Measurements from ENCODE around the gene PSMB7.
"Not testable (repeated sequence)": the region's sequence is repeated elsewhere in the genome, so short reads cannot be mapped to it uniquely, and the experiment has no call there.

Gene PSMB7

DNA sequence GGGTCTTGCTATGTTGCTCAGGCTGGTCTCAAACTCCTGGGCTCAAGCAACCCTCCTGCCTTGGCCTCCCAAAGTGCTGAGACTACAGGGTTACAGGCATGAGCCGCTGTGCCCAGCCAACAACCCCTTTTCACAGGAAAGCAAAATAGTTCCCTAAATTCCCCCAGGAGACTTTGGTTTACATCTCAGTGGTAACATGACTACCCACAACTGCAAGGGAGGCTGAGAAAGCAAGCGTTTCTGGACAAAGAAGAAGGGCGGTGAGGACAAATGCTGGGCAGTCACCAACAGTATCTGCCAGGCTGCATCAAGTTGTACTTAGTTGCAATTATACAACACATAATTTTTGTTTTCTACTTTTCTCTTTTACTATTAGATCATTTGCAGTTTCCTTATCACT is 27.6 kb upstream of the PSMB7 start:
- no peak for DNase-seq

DNA sequence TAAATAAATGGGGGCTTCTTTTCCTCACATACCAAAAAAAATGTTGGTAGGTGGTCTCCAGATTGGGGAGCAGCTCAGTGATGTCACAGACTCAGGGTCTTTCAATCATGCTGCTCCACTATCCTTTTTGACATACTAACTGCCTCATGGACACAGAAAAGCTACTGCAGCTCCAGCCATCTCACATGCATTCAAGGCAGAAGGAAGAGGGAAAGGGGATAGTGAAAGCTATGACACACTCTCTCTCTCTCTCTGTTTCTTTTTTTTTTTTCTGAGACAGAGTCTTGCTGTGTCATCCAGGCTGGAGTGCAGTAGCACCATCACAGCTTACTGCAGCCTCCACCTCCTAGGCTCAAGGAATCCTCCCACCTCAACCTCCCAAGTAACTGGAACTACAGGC is 27.1 kb upstream of the PSMB7 start:
- DNase-seq: no peak

DNA sequence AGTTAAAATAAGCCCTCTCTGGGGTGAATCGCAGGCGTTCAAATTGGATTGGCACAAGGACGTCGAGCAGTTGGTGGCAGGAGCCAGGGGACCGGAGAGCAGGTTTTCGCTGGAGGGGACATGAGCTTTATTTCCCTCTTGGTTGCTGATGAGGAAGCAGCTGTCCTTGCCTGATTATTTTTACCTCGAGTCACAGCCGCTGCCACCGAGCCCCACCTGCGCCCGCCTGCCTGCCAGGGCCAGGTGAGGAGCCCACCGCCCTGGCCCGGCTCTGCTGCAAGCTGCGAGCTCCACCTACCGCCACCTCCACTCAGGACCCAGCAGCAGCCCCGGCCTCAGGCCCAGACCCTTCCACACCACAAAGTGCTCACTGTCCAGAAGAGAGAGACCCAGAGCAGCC is 26.0 kb upstream of the PSMB7 start:
- peak; percentile 72 for DNase-seq

DNA sequence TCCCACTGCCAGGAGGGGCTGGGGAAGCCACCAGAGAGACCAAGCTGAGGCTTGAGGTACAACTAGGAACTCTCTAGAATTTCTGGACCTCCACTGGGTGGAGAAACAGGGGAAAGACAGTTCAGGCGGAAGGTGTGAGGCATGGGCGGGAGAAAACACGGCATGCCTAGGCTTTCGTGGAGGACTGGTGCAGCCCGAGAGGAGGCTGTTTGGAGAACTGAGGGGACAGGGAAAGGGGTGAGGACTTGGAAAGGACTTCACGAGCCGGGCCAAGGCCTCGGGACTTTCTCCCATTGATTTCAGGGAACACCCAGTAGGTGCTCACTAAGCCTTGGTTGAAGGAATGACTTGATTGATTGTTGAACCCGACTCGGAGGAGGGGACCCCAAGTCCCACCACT is 25.5 kb upstream of the PSMB7 start:
- DNase-seq: no peak

DNA sequence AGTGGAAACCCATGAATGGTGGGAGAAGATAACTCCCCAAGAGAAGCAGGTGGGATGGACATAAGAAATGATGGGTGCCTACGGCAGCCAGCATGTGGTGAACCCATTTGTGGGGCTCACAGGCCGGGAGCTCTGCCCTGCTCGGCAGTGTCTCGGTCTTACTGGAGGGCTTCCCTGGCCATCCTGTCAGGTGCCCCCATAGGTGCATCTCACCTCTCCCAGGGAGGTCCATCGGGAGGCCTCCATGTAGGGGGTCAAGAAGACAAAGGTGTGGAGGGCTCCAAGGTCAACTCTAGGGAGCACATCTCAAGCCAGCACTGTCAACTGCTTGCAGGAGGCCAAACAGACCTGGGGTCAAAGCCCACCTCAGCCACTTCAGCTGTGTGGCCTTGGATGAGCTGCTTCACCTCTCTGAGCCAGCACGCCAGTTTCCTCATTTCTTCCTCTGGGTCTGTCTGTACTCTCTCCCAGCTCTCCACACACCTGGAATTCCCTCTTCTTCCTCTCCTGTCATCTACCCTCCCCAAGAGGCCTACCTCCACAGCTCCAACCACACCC is 24.5 kb upstream of the PSMB7 start:
- DNase-seq: no peak

DNA sequence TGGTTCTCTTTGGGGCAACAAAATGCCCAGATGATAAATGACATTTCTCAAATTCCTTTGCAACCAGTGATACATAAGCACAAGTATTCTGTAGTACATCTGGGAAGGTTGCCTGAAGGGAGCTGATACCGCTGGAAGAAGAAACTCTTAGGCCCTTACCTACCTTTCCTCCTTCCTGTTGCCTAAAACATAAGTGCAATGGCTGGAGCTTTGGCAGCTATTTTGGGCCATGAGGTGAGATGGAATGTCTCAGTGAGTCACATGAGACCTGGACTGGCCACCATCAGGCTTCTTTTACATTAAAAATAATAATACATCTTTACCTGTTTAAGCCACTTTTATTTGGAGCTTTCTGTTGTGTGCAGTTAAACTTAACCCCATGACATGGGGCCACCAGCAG is 23.8 kb upstream of the PSMB7 start:
- DNase-seq: no peak

DNA sequence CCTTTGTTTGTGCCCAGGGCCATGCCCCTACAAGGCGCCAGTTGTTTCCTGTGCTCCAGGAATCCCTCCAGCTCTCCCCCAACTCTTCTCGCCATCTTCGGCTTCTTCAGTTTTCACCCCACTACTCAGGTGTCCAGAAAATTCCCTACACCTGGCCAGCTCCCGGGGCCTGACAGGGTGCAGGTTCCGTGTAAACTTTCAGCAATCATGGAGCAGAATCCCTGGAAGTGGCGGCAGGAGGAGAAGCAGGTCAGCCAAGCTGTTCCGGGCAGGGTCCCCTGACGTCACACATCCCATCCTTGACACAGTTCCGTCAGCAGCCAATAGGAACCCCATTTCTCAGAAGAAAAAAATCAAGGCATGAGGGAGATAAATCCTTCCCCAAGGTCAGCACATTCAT is 22.8 kb upstream of the PSMB7 start:
- DNase-seq: no peak

DNA sequence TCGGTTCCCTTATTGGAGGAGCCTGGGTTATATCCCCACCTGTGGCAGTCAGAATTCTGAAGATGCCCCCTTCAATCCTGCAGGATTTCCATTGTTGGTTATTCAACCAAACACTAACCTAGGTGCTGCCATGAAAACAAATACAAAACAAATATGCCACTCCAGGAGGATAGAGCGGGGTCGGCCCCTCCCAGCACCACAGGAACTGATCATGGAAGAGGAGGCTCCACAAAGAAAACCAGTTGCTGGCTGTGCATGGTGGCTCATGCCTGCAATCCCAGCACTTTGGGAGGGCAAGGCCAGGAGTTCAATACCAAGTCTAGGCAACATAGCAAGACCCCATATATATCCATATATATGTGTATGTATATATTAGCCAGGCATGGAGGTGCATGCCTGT is 21.8 kb upstream of the PSMB7 start:
- no peak for DNase-seq

DNA sequence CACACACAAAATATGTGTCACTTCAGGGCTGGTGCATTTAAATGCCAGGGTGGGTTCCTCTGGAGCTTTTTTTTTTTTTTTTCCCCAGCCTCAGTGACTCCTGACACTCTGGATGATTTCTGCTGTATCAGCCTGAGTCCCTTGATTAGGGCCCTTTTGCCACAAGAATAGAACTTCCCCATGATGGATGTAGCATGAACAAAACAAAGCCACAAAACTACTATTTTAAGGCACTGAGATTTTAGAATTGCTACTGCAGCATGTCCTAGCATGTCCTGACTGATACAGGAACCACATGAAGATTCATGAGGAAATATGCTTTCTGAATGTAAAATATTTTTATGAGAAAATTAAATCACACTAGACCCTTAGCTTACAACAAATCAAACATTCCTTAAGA is 21.1 kb upstream of the PSMB7 start:
- DNase-seq: no peak

DNA sequence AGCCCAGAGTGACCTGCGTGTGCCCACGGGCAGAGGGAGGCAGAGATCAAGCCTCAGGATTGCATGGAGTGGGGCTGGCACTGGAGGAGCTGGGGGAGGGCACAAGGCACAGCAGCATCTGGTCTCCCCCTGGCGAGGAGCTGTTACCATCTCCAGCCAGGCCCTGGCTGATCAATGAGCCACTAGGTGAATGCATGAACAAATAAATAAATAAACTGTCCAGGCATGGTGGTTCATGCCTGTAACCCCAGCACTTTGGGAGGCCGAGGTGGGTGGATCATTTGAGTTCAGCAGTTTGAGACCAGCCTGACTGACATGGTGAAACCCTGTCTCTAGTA is 14.3 kb upstream of the PSMB7 start:
- DNase-seq: no peak

DNA sequence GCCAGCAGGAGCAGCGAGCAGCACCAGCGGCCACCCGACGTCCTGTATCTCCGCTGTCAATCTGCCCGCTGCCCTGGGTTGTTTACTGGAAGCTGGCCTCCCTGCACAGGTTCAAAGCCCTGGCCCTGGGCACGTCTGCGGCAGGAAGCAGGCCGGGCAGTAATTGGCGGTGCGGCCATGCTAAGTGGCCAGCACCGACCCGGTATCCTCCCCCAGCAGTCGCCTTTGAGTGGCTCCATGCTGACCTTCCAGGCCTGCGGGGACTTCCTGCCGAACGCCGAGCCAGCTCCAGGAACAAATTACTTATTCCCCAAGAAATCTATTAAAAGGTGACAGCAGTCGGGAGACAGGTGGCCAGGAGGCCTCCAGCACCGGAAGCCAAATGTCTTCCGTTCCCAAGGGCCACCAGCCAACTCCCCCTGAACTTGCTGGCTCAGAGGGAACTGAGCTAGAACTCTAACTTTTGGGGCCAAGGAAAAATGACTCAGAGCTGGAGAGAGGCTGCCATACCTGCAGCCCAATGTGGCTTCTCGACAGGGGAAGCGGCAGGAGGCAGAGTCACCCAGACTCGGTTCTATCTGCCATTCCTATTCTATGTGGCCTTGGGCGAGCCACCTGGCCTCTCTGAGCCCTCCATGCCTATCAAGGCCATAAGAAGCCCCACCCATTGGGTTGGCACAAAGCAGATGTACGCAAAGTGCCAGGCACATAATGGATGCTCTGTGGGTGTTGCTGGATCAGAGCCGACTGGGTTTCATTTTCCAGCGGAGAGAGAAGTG is 13.7 kb upstream of the PSMB7 start:
- DNase-seq: no peak

DNA sequence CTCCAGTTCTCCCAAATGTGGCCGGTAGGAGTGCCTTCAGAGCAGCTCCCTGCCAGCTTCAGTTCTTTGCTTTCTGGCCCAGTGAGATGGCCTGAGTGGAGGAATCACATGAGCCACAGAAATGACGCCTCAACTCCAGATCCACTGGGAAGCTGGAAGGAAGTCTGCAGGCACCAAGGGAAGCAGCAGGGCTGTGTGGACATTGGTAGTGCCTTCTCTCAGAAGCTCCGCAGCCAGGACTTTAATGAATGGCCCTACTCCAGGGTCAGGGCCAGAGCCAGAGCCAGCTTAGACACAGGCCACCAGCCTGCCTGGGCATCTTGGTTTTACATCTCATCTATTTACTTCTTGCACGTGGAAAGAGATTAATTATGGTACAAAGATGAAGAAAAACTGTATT is 12.0 kb upstream of the PSMB7 start:
- DNase-seq: no peak

DNA sequence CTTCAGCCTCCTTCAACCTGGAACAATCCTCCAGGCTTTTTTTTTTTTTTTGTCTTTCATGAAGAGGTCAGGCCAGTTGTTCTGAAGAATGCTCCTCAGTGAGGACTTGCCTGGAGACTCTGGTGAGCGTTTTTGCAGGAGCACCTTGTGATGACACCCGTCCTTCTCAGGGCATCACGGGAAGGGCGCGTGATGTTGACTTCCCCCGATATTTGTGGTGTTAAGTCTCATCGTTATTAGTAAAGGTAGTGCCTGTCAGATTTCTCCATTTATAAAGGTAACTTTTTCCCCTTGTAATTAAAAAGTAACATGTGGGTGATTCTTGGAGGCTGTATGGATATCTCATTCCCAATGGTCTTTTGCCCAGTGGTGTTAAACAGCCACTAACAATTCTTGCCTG is 11.1 kb upstream of the PSMB7 start:
- DNase-seq: no peak

DNA sequence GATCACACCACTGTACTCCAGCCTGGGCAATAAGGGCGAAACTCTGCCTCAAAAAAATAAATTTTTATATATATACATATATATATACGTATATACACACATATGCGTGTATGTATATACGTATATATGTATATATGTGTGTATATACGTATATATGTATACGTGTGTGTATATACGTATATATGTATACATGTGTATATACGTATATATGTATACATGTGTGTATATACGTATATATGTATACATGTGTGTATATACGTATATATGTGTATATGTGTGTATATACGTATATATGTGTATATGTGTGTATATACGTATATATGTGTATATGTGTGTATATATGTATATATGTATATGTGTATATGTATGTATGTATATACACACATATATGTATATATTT is 10.5 kb upstream of the PSMB7 start:
- not testable (repeated sequence) for DNase-seq

DNA sequence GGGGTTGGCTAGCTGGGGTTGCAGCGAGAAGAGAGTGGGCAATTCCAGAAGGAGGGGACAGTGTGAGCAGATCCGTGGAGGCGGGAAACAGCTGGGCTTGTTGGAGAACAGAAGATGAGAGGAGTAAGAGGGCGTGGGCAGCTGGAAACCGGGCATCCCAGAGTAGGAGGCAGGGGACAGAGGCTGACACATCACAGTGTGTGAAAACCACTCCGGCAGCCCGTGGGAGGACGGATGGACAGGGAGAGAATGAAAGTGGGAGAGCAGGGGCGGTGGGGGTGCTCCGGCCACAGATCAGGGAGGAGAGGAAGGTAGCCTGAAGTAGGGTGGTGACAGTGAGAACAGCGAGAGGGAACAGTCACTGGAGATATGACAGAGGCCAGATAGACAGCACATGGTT is 8.3 kb upstream of the PSMB7 start:
- no peak for DNase-seq

DNA sequence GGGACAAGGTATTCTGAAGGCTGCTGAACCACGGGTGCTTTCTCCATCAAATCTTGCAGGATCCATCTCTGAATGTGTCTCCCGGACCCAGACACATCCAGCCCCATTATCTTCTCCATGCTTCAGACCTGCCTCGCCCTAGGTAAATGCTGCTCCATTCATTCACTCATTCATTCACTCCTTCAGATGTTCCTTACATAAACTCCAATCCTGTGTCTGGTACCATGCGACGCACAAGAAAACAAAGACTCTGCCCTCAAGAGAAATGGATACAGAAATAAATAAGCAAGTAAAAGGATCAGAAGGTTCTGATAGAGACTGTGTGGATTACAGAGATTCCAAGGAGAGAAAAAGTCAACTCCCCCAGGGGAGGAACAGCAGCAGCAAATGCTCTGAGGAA is 7.9 kb upstream of the PSMB7 start:
- no peak for DNase-seq

DNA sequence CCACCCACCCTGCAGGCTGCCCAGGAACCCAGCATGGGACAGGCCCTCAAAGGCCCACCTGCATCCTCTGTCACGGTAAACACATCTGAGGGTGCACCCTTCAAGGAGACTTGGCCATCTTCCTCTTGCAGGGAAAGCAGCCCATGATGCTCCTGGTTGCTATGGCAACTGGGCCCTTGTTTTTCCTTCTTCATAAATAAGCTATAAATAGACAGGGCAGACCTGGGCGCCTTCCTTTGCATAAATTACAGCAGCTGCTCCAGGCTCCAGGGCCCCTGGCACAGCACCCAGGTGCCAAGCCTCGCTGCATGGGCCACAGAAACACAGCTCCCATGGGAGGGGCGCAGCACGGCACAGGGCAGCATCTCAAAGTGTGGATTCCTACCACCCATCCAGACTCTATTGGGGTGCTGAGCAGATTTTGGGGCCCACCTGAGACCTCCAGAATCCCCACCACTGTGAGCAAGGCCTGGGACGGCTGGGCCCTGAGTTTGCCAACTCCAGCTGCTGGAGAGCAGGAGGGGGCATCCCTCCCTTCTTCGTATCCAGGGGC is 5.8 kb upstream of the PSMB7 start:
- no peak for DNase-seq

DNA sequence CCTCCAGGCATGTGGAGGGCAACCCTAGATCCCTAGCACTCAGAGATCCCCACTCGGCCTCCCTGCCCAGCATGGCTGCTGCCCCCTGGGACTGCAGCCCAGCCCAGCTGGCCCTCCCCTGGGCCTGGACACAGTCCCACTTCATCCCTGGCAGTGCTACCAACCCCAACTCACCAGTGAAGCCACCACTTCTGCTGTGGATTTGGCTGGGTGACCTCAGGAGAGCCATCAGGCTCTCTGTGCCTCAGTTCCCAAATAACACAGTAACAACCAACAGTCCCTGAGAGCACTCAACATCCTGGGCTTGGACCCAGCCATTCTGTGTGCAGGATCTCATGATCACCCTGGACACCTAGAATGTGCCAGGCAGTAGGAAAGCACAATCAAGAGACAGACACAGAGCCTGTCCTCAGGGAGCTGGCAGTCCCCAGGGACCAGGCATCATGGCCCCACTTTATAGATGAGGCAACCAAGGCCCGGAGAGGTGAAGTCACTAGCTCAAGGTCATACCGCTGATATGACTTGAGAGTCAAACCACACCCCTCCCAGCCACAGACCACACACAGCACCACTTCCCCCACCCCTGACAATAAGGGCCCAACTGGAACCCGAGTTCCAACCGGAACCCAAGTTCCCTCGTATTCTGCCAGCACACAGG is 4.7 kb upstream of the PSMB7 start:
- DNase-seq: no peak

DNA sequence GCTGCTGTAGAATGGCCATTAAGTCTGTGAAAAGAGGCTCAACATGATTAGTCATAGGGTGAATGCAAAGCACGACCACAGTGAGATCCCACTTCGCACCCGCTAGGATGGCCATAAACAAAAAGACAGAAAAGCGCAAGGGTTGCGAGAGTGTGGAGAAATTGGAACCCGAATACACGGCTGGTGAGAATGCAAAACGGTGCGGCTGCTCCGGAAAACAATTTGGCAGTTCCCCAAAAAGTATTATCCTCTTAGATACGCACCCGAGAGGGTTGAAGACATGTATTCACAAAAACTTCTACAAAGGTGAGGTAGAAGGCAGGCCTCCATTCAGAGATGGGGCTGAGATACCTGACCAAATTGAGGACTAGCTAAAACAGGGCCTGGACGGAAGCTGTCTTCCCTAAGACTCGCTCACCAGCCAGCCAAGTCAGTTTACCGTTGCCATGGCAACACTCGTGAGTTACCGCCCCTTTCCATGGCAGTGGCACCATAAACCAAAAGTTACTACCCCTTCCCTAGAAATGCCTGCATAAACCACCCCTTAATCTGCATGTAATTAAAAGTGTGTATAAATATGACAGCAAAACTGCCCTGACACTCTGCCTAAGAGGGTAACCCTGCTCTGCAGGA is 726 bp upstream of the PSMB7 start:
- DNase-seq: peak; percentile 11

DNA sequence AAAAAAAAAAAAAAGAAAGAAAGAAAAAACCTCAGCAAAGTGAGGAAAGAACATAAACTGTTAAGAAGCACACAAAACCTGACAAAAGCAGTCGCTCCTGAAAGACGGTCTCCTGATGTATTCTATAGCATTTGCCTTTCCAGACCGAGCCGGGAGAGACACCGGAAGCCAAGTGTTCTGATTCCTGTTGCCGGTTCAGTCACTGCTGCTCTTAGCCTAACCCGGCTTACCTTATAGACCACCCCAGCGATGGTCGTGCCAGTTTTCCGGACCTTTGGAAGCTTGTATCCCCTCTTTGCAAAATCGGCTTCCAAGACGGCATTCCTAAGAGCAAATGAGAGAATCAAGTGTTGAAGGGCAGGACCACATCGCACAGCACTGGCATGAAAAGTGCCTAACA is 630 bp downstream of the PSMB7 start:
- DNase-seq: peak; percentile 17

DNA sequence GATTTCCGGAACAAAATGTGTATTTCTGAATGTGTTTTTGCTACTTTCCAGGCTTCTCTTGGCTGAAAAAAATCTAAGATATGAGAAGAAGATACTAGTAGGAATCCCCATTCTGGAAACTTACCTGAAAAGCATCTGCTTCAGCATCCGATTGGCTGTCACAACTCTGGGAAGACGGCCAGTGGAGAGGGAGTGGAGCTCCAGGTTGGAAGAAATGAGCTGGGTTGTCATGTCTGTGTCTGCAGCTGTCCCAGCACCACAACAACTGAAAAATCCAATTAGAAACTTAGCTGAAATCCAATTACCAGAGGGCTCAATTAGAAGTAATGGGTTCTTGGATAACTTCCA is 3.0 kb downstream of the PSMB7 start:
- peak; percentile 94 for DNase-seq

DNA sequence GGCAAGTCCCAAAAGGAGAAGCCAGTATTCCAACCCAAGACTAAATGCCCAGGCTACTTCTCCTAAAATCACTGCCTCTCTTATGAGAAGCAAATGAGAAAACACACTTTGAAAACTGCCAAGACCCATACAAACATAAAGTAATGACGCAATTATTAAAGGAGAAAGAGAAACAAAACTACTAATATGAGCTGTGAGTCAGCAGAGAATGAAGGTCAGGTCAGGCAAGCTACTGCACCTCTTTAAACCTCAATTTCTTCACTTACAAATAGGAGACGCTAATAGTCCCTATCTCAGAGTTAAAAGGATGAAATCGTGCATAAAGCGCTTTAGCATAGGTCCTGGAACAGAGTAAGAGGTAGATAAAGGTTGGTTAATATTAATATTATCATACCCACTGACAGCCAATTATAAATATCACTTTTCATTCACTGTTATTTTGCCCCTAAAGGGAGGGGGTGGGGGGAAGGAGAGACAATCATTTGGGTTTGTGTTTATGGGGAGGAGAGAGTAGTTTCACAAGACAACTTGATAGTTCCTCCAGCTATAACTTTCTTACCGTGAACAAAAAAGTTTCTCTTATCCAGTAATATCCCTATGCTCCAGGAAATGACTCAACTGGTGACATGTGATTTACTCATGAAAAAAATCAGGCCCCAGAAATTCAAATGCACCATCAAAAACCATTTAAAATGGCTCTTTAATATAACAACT is 3.6 kb downstream of the PSMB7 start:
- no peak for DNase-seq

DNA sequence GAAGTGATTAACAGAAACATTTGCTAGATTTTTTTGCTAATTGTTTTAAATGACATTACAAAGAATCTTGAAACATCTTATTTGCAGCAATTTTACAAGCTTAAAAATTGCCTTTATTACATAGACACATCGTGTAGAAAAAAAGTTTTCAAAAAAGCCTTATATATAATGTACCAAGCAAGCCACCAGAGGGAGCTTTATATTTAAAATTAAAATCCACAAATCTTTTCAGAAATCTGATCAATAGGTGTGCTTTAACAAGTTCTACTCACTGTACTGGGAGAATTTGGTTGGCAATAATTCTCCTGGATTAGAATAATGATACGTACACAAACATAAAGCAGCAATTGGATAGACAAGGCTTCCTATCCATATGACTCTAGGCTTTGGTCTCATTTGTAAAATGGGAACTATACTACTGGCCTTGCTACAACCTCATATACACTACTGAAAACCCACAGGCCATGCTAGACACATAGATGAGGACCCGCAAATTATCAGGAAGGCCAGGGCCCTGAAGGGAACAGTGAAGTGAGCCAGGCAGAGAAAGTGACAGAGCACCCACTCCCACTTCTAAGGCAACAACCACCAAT is 4.8 kb downstream of the PSMB7 start:
- no peak for DNase-seq

Measured in NCI-H82 (cell line).